ENCODE data around the gene GP9. TPM values are rescaled to one million over a fixed set of nuclear protein-coding genes. Genes with fewer than 3 reads are reported as not detected.

The GP9 gene
- total RNA-seq, 1 donor = 28.1 TPM

DNA sequence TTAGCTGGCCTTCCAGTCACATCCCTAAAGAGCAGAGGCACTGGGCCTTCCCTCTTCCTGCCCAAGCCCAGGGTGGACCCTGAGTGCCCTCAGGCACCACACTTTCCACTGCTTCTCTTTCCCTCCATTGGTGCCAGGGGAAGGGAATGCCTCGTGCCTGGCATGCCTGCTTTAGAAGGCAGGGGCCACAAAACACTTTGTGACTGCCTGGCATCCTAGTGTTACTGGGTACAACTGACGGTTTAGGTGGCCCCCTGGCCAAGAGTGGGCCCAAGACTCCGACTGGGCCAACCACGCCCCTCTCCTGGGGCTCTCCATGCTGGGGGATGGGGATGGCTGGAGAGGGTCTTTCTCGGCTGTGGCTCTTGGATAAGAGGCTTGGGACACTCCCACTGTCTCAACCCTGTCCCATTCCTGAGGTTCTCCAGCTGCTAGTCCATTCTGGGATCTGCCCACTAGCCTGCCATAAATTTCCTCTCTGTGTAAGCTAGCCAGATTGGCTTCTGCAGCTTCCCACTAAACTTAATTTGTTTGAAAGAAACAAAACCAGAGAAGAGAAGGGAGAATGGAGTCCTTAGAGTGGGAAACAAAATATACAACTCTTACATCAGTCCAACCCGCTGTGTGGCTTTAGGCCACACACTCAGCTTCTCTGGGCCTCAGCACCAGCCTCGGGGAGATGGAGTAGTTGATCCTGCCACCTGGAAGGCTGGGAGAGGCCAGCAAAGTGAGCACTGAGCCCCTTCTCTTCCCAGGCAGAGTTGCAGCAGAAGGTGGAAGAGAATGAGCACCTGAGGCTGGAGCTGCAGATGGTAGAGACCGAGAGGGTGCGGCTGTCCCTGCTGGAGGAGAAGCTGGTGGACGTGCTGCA lies 24.1 kb upstream of the GP9 start:
- H3K27me3 ChIP-seq (ENCODE audit: insufficient read depth, low read length) = no peaks in the 10 kb centered on the region
- no peaks in the 10 kb centered on the region for H3K9me3 ChIP-seq (ENCODE audit: low read depth, low read length)
- peaks cover 3% of the 10 kb centered on the region for H3K4me1 ChIP-seq (ENCODE audit: insufficient read depth, low read length)
- H3K4me3 ChIP-seq (ENCODE audit: low read length) = no peak overlapping the region

- H3K9me3 ChIP-seq (ENCODE audit: low read depth, low read length) = no peaks in the 10 kb centered on the region
- H3K27me3 ChIP-seq (ENCODE audit: insufficient read depth, low read length) = no peaks in the 10 kb centered on the region
Measured at GRCh38 chr3:129037093-129037419, 23.5 kb upstream of the GP9 start.

DNA sequence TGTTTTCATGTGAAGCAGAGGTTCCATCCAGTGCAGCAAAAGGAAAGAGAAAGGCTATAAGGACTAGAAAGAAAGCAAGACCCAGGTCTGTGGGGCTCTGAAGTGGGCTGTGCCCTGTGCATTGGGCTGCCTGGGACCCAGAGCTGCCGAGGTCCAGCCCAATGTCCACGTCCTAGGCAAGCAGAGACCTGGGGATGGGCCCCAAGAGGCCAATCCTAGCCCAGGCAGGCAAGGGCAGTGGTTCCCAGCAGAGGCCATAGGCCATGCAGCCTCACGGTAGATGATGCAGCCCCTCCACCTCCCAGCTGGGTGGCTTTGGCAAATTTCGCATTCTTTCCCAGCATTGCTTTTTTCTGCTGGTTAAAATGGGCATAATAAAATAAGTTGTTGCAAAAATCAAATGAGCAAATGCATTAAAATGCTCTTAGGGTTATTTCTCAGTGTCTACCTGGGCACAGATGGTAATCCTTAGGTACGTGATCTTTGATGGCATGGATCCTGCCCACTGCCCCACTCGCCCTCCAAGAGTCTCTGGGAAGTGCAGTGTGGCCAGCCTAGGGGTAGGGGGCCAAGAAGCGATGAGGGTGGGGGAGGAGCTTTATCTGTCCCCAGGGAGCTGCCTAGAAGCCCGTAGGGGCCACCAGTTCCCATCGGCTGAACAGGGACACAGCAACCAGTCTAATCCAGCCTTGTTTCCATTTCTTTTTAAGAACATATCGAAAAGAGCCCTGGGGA lies 22.3 kb upstream of the GP9 start:
- Histone ChIP-seq H3K4me3 (ENCODE audit: low read length) (no peak overlapping the region), H3K4me1 (ENCODE audit: insufficient read depth, low read length) (peaks cover 3% of the 10 kb centered on the region), H3K27me3 (ENCODE audit: insufficient read depth, low read length) (no peaks in the 10 kb centered on the region), H3K9me3 (ENCODE audit: low read depth, low read length) (no peaks in the 10 kb centered on the region)

More at GRCh38 chr3:129037093-129037419, 23.5 kb upstream of the GP9 start:
- no peak overlapping the region for H3K4me3 ChIP-seq (ENCODE audit: low read length)
- H3K4me1 ChIP-seq (ENCODE audit: insufficient read depth, low read length) = peaks cover 3% of the 10 kb centered on the region

DNA sequence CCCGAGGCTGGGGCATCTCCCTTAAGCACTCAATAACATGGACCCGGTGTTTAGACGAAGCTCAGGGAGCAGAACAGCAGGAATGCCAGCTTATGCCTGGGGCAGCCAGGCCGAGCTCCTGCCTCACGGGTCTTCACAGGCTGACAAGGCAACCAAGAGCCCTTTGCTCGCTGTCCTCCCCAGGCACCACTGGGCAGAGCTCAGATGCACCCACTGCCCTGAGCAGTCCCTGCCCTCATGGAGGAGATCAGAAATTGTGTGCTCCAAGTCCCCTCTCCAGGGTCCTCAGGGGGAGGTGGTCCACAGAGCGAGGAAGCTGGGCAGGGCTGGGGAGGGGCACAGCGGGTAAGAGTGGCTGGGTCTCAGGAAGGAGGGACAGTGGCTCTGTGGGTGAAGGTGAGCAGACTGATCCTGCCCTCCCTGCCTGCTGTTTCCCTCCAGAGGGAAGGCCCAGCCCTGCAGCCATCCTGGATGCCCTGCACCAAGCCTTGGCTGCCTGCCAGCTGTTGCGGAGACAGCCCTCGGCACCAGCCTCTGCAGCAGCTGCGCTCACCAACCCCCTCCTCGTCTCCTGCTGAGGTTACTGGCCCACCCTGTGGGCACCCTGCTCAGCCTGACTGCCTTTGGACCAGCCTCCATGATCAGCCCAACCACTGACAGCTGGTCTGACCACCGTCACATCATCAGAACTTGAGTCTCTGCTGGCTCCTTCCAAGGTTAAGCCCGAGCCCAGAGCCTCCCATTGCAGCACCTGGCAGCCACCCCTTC lies 21.1 kb upstream of the GP9 start:
- Histone ChIP-seq H3K4me3 (ENCODE audit: low read length) (no peak overlapping the region), H3K4me1 (ENCODE audit: insufficient read depth, low read length) (peaks cover 3% of the 10 kb centered on the region), H3K9me3 (ENCODE audit: low read depth, low read length) (no peaks in the 10 kb centered on the region), H3K27me3 (ENCODE audit: insufficient read depth, low read length) (peaks cover under 1% of the 10 kb centered on the region)

DNA sequence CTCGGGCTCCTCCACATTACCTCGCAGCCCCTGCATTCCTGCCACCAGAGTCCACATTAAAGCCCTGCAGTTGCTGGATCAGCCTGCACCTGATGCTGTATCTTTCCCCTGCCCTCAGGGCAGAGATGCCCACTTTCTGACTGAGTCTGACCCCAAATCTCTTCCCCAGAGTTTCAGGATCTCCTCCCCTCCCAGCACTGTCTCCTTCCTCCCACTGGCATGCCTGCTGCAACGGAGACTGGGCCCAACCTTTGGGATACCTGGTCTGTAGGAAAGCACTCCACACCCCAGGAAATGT lies 20.6 kb upstream of the GP9 start:
- Histone ChIP-seq H3K27me3 (ENCODE audit: insufficient read depth, low read length) (peaks cover 3% of the 10 kb centered on the region), H3K4me3 (ENCODE audit: low read length) (no peak overlapping the region), H3K9me3 (ENCODE audit: low read depth, low read length) (no peaks in the 10 kb centered on the region), H3K4me1 (ENCODE audit: insufficient read depth, low read length) (peaks cover 3% of the 10 kb centered on the region)

DNA sequence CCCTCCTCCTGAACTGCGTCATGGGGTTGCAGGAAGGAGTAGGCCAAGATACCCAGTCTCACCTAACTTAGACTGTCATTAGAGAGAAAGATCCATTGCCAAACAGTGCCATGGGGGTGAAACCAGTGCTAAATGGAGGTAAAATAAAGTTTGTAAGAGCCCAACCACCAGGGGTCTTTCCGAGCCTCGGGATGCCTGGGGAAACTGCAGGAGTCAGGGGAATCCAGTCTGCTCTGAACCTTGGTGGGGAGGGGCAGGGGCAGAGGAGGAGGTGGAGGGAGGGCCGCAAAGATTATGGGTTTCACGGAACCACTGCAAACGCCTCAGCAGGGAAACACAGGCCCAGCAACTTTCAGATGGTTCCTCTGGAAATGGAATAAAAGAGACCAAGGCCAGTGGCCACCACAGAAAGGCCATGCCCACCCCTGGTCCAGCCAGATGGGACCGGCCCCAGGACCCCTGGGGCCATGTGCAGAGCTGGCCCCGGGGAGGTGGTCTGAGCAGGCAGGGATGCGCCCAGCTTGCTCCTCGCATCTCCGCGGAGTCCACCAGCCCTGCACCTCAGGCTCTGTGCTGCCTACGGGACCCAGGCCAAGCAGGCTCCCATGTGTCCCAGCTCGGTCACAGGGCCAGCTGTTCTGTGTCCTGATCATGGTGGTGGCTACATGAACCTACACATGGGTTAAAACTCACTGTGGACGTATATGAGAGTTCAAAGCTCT lies 19.8 kb upstream of the GP9 start:
- peaks cover 9% of the 10 kb centered on the region for H3K4me1 ChIP-seq (ENCODE audit: insufficient read depth, low read length)
- H3K9me3 ChIP-seq (ENCODE audit: low read depth, low read length) = no peaks in the 10 kb centered on the region
- peaks cover 6% of the 10 kb centered on the region for H3K27me3 ChIP-seq (ENCODE audit: insufficient read depth, low read length)
- H3K4me3 ChIP-seq (ENCODE audit: low read length) = no peak overlapping the region

- peaks cover 11% of the 10 kb centered on the region for H3K4me1 ChIP-seq (ENCODE audit: insufficient read depth, low read length)
- peaks cover 10% of the 10 kb centered on the region for H3K27me3 ChIP-seq (ENCODE audit: insufficient read depth, low read length)
- H3K9me3 ChIP-seq (ENCODE audit: low read depth, low read length) = no peaks in the 10 kb centered on the region
- H3K4me3 ChIP-seq (ENCODE audit: low read length) = peak overlapping the region; percentile 10
Measured at GRCh38 chr3:129045675-129046036, 14.9 kb upstream of the GP9 start.

- Histone ChIP-seq H3K9me3 (ENCODE audit: low read depth, low read length) (no peaks in the 10 kb centered on the region), H3K27me3 (ENCODE audit: insufficient read depth, low read length) (peaks cover 10% of the 10 kb centered on the region), H3K4me1 (ENCODE audit: insufficient read depth, low read length) (peaks cover 11% of the 10 kb centered on the region), H3K4me3 (ENCODE audit: low read length) (peak overlapping the region; percentile 10)
Measured at GRCh38 chr3:129046037-129046731, 14.4 kb upstream of the GP9 start.

DNA sequence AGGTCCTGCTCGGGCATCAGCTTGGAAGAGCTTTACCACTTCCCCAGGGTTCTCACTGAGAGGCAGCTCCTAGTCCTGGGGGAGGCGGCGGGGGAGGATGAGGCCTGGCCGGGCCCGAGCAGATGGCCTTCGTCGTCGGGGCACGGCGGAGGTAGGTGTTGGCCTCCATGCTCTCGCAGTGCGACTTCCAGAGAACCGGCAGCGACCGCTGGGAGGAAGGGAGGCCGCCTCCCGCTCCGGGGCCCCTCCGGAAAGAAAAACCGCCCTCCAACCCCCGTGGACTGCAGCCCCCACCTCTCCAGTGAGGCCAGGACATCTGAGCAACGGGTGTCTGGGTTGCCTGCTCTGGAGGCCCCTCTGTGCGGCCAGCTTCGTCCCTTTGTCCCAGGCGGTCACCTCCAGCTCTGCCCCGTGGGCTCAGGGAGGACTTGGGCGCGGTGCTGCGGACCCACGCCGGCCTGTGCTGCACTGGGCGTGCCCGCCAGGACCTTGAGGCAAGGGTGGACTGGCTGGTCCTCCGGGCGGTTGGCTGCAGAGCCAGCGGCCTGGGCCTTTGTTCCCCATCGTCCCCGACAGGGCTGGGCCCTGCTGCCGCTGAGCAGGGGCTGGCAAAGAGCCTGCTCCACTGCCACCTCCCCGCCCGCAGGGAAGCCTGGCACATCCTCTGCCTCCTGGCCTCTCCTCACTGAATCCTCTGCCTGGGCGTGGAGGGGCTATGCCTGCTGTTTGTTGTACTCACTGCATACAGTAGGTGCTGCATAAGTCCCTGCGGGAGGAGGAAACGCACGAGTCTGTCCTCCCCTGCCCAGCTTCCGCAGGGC lies 13.6 kb upstream of the GP9 start:
- Histone ChIP-seq H3K4me1 (ENCODE audit: insufficient read depth, low read length) (peaks cover 11% of the 10 kb centered on the region), H3K27me3 (ENCODE audit: insufficient read depth, low read length) (peaks cover 10% of the 10 kb centered on the region), H3K9me3 (ENCODE audit: low read depth, low read length) (no peaks in the 10 kb centered on the region), H3K4me3 (ENCODE audit: low read length) (no peak overlapping the region)

DNA sequence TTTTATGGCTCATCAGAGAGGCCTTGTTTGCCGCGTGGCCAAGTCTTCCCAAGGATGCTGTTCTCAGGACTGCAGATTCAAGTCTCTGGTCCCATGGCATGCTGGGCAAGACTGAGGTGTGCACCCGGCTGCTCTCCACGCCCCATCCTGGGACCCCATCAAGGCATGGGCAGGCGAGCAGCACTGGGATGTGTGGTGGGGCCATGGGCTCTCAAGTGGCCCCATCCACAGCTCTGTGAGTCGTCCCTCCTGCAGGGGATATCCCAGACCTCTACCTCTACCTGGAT lies 13.1 kb upstream of the GP9 start:
- Histone ChIP-seq H3K27me3 (ENCODE audit: insufficient read depth, low read length) (peaks cover 10% of the 10 kb centered on the region), H3K9me3 (ENCODE audit: low read depth, low read length) (no peaks in the 10 kb centered on the region), H3K4me3 (ENCODE audit: low read length) (no peak overlapping the region), H3K4me1 (ENCODE audit: insufficient read depth, low read length) (peaks cover 11% of the 10 kb centered on the region)

DNA sequence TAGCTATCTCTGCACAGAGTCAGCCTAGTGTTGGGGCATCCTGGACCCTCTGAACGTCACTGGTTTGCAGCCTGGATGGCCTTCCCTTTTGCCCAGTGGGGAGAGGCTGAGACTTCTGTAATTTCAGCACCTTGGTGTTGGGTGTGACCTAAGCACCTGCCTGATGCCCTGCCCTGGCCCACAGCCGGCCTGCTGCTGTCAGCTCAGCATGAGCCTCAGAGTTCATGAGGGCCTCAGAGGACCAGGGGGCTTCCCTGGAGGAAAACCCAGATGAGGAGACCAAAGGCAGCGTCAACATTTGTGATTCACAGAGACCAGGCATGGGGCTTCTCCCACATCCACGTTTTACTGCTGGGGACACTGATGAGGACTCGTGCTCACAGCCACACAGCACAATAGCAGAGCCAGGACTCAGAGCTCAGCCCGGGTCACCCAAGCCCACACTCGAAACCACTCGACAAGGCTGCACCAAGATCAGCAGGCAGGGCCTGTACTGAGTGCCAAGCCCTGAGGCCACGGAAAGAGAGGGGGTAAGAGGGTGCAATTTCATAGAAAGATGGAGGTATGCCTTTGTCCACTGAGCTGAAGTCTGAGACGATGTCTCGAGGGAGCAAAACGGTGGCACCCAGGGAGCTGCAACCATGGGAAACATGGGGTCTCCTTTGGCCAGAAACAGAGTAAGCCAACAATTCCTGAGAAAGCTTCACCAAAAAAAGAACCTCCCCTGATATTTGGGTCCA lies 9.9 kb upstream of the GP9 start:
- no peaks in the 10 kb centered on the region for H3K9me3 ChIP-seq (ENCODE audit: low read depth, low read length)
- no peak overlapping the region for H3K4me3 ChIP-seq (ENCODE audit: low read length)
- H3K27me3 ChIP-seq (ENCODE audit: insufficient read depth, low read length) = peaks cover 4% of the 10 kb centered on the region
- peaks cover 15% of the 10 kb centered on the region for H3K4me1 ChIP-seq (ENCODE audit: insufficient read depth, low read length)

DNA sequence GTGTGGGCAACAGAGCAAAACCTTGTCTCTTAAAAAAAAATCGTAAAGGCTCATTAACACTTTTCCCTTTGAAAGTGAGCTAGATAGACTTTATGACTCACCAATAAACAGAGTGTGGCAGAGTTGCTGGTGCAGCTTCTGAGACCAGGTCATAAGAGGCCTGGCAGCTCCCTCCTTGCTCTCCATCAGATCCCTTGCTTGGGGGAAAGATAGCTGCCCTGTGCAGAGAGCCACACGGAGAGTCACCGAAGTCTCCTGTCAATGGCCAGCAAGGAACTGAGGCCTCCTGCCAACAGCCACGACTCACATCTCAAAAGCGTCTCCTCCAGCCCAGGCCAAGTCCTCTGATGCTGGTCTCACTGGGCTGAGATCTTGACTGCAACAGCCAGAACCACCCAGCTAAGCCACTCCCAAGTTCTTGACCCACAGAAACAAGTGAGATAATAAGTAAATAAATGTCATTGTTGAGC lies 8.7 kb upstream of the GP9 start:
- Histone ChIP-seq H3K4me1 (ENCODE audit: insufficient read depth, low read length) (peaks cover 9% of the 10 kb centered on the region), H3K9me3 (ENCODE audit: low read depth, low read length) (no peaks in the 10 kb centered on the region), H3K27me3 (ENCODE audit: insufficient read depth, low read length) (no peaks in the 10 kb centered on the region), H3K4me3 (ENCODE audit: low read length) (no peak overlapping the region)

DNA sequence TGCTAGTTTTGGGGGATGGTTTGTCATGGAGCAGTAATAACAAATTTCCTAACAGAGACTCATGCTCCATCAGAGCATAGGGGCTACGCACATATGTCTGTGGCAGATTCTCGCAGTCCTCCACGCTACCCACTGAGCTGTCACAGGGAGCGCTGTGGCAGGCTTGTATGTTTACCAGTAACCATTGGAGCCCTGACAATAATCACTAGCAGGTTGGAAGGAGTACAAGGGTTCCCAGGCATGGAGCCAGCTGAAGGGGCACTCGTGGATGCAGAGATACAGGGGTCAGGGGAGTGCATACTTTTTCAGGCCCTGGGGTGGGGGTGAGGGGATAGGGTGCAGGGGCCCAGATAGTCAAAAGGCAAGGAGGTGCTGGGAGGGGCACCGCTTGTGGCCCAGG lies 7.9 kb upstream of the GP9 start:
- Histone ChIP-seq H3K9me3 (ENCODE audit: low read depth, low read length) (no peaks in the 10 kb centered on the region), H3K4me3 (ENCODE audit: low read length) (no peak overlapping the region), H3K4me1 (ENCODE audit: insufficient read depth, low read length) (peaks cover 9% of the 10 kb centered on the region), H3K27me3 (ENCODE audit: insufficient read depth, low read length) (no peaks in the 10 kb centered on the region)

Data from mononuclear cell (primary cell).